HEK293 (cell line): ENCODE data around the gene IL23A.

ENCODE experiments used
- CTCF ChIA-PET: fragments of 350-600 bp; formaldehyde crosslinking; extraction: SDS; loops from one replicate; lab custom pipeline; 2021; ENCODE audit warnings: antibody characterized with exemption; lab: Yijun Ruan, JAX
- POLR2A ChIA-PET: fragments of 300-600 bp; formaldehyde crosslinking; extraction: SDS; loops from one replicate; lab custom pipeline; 2020; ENCODE audit warnings: antibody characterized with exemption, inconsistent platforms; lab: Yijun Ruan, JAX
- H3K27ac ChIP-seq: fragments of 200-500 bp; sonication (Bioruptor generic); 2 replicates; pipeline ENCODE4 v1.5.1; 2014; ENCODE audit warnings: low read depth, low read length, control low read depth, inconsistent platforms; ENCODE audit errors: extremely low read depth
- H3K36me3 ChIP-seq, 2 experiments: fragments of 200-500 bp in 1 of 2; sonication (Bioruptor generic) in 1 of 2; 1 replicate in 1 of 2; 2 replicates in 1 of 2; pipeline ENCODE4 v1.5.1; 2014 to 2017; ENCODE audit warnings: inconsistent platforms in 2 of 2, low read length in 2 of 2; ENCODE audit not compliant: control insufficient read depth in 2 of 2, insufficient read depth in 1 of 2
- H3K4me1 ChIP-seq: fragments of 200-500 bp; sonication (Bioruptor generic); 2 replicates; pipeline ENCODE4 v1.5.1; 2014; ENCODE audit warnings: mild to moderate bottlenecking, low read length, inconsistent platforms; ENCODE audit not compliant: control insufficient read depth, insufficient read depth
- H3K4me3 ChIP-seq: 2 replicates; pipeline ENCODE4 v1.5.1; 2011; ENCODE audit warnings: low read depth, mild to moderate bottlenecking, control low read depth, low read length, moderate library complexity
- H3K9me3 ChIP-seq: fragments of 200-500 bp; sonication (Bioruptor generic); 2 replicates; pipeline ENCODE4 v1.5.1; 2014; ENCODE audit warnings: low read depth, low read length, inconsistent platforms; ENCODE audit not compliant: control insufficient read depth, insufficient read depth
- GLI4 ChIP-seq: fragments of 450-650 bp; formaldehyde crosslinking; IDR thresholded peaks from 2 replicates; pipeline ENCODE4 v1.5.1; 2016; ENCODE audit warnings: missing biosample characterization, missing genetic modification characterization
- GLIS1 ChIP-seq: fragments of 450-650 bp; formaldehyde crosslinking; IDR thresholded peaks from 2 replicates; pipeline ENCODE4 v1.5.1; 2016; ENCODE audit warnings: missing biosample characterization, missing genetic modification characterization

Gene IL23A

GRCh38 chr12:56389412-56389811 is 50.7 kb downstream of the IL23A start:
- Histone ChIP-seq H3K36me3 (no peaks in the 10 kb centered on the region), H3K4me1 (no peaks in the 10 kb centered on the region; the same call in 1 of the 2 replicates), H3K4me3 (no peak overlapping the region), H3K27ac (no peak overlapping the region), H3K9me3 (no peaks in the 10 kb centered on the region)
- CTCF ChIA-PET: interaction anchor here (0.7 kb wide), 1 partner anchor 13 kb away, joined by 5 read pairs; no protein-coding TSS in a partner anchor
- peak; percentile 51 for TF ChIP-seq GLIS1
- TF ChIP-seq GLI4 (tag by site-specific recombination): no peak
- POLR2A ChIA-PET: interaction anchor here (0.6 kb wide), 1 partner anchor 80 kb away, joined by 3 read pairs; no protein-coding TSS in a partner anchor
